IPS-NIHi11 (cell line): ENCODE measurements around the gene ALDH8A1.
A peak's percentile ranks its signal among the peaks of the same experiment; 100 is the strongest.

ENCODE experiments used
- DNase-seq: peaks from one replicate; pipeline ENCODE4 v3.0.0; 2012; ENCODE audit warnings: mixed read lengths, low spot score

Gene ALDH8A1, protein sequence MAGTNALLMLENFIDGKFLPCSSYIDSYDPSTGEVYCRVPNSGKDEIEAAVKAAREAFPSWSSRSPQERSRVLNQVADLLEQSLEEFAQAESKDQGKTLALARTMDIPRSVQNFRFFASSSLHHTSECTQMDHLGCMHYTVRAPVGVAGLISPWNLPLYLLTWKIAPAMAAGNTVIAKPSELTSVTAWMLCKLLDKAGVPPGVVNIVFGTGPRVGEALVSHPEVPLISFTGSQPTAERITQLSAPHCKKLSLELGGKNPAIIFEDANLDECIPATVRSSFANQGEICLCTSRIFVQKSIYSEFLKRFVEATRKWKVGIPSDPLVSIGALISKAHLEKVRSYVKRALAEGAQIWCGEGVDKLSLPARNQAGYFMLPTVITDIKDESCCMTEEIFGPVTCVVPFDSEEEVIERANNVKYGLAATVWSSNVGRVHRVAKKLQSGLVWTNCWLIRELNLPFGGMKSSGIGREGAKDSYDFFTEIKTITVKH

DNA sequence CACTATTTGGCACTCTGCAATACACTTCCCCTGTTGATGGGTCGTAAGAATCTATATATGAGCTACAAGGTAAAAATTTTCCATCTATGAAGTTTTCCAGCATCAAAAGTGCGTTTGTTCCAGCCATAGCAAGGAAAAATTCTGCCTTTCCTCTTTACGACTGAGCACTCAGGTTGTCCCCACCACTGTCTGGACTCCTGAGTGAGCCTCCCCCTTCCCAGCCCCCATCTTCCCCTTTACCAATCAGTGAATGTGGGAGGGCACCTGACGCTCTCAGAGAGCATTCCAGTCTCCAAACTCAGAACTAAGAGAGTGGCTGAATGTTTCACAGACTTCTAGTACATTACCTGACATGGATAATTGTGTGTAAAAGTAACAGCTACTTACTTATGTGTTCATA, at the start of gene ALDH8A1:
Gene ALDH8A1, minus strand, starts transcription at position 175 of the 400 bp plus-strand sequence. Its CDS starts 48 bp downstream, at position 127.
- no peak for DNase-seq

DNA sequence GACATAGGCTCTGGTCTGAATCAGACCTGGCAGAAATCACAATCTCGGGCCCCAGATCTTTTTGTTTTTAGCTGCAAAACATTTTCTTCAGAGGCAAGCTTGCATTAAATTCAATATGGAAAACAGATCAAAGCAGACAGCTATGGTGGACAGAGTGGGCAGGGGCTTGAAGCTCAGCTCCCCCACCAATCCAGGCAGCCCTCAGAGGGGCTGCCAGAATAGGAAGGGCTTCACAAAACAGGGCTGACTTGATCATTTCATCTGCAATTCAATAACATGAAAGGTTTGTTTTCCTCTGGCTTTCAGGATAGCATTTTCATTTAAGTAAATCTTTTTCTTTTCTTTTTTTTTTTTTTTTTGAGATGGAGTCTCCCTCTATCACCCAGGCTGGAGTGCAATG, 49.2 kb upstream of the ALDH8A1 start:
- DNase-seq, result peak; percentile 18

DNA sequence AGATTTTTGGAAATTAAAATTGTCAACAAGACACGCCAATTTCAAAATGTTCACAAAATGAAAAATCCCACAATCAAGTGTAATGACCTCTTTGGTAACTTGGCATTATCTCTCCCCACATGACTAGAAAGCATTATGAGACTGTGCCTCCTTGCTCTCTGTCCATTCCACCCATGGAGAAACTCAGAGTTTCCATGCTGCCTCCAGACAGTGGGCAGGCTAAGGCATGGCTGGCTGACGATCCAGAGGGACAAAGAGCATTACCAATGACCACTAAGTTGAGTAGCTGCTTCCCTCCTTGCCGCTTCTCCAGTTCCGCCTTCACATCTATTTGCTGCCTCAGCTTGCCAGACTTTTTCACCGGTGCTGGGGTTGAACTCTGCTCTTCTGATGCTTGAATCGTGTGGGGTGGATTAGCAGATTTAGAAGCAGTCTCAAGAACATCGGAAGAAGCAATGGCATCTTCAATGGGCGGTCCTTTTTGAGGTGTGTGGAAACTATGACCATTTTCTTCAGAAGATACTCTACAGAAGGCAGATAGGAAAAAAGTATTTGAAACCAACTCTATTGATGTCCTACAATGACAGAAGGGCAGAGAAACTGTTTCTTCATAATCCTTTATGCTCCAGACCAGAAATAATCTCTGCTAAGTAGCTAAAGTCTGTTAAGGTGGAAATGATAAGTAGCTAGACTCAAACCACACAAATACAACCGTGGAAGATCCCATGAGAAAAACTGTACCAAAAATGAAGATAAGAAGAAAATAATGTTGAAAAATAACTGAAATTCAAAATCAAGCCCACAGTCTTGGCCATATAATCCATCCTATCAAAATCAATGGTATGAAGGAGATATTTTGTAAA, 47.5 kb upstream of the ALDH8A1 start:
- no peak for DNase-seq

DNA sequence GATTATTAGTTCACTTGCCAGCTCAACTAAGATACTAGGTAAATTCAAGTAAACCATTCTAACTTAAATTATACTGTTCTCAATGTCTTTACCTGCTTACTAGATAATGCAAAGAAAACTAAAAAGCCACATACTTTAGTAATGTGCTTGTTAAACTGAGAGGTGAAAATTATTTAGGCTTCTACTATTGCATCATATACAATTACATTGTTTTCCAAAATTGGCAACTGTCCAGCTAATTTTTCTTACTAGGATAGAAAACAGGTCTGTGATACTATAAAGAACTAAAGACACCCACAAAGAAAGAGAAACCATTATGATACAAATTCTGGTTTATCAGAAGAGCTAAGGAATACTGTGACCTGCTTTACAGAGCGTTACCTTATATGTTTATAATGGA, 45.6 kb upstream of the ALDH8A1 start:
- no peak for DNase-seq

DNA sequence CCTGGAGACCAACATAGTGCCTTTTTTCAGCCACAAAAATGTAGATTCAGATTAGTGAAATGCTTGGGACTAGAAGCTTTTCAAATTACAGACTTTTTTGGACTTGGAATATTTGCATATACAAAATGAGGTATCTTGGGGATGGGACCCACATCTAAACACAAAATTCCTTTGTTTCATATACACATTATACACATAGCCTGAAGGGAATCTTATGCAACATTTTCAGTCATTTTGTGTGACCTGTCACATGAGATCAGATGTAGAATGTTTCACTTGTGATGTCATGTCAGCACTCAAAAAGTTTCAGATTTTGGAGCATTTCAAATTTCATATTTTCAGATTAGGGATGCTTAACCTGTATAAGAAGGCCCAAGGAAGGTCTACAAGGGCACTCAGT, 44.5 kb upstream of the ALDH8A1 start:
- DNase-seq, result no peak

DNA sequence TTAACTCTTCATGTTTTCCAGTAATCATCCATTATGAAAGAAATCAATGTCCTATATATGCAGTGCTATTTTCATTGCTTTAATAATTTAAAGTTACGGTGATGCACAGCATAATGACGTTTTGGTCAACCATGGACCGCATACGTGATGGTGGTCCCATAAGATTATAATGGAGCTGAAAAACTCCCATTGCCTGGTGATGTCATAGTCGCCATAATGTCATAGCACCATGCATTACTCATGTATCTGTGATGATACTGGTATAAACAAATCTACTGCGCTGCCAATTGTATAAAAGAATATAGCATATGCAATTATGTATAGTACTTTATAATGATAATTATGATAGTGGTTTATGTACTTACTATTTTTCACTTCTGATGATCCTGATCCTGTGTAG, 42.3 kb upstream of the ALDH8A1 start:
- no peak for DNase-seq

DNA sequence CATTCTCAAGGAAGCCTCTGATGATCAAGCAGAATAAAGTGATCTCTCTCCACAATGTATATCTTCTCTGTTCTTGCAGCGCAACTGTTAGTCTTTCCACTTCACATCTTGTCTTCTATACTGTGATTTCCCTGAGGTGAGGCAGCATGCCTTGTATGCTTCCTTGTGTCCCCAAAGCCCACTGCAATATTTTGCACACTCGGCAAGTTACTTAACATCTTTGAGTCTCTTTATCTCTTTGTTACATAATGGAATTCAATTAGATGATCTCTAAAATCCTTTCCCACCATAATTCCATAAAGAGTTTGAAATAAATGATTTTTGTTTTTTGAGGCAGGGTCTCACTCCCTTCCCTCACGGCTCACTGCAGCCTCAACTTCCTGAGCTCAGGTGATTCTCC, 40.4 kb upstream of the ALDH8A1 start:
- DNase-seq, result no peak

DNA sequence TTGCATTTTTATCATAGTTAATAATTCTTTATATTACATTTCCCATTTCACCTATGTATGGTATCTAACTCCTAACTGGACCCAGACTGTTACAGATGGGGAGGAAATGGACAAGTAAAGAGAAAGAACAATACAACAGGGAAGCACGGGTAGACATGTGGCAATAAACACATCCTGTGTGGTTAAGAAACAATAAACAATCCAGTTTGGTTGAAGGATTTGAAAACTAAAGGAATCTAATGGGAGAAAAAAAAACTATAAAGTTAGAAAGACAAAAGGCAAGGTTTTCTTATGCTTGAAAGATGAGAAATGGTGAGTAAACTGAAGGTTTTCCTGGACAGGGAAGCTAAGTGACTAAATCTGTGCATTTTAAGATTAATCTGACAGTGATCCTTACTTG, 34.9 kb upstream of the ALDH8A1 start:
- DNase-seq, result no peak

DNA sequence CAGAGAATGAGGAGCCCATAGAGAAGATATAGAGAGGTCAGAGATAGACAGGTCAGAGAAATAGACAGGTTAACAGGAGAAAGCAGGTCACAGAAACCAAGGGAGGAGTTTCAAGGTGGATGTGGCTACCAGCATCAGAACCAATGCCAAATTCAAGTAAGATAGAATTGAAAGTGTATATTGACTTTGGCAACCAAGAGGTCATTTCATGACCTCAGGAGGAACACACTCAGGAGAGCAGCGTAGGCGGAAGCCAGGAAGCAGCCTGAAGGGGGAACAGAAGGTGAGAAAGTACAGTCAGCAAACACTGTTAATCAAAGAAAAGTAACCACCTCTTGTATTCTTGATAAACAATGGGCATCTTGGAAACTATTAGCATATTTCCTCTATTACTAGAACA, 33.9 kb upstream of the ALDH8A1 start:
- no peak for DNase-seq

DNA sequence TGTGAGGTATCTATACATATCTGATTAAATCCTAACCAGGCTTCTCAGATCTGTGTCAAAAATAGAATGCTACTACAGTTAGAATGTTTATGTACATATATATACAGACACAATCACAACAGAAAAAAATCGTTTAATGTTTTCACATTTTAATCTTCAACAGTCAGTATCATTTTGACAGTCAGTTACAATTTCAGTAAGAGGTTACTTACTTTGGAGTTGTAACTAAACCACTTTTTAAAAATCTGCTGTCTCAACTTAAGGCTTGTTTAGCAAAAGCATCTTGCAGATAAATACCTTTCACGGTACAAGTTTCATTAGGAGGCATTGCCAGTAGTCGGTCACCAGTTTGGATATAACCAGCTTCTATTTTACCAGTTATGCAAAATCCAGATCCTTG, 32.3 kb upstream of the ALDH8A1 start:
- no peak for DNase-seq

DNA sequence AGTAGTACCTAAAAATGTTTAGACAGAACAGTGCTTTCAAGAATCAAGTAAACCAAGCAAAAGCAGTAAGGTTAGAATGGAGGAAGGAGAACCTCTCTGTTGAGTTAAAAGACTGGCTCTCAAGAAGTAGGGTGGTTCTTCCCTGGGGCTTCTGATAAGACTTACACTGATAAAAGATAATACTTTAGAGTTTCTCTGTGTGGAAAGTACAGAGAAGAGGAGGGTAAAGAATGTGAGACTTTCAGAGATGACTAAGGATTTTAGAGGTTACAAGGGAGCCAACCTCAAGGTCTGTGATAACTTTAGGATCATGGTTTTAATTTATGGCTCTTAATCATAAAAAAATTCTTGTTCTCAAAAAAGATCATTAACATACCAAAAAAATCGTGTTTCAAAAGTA, 30.9 kb upstream of the ALDH8A1 start:
- DNase-seq, result no peak

DNA sequence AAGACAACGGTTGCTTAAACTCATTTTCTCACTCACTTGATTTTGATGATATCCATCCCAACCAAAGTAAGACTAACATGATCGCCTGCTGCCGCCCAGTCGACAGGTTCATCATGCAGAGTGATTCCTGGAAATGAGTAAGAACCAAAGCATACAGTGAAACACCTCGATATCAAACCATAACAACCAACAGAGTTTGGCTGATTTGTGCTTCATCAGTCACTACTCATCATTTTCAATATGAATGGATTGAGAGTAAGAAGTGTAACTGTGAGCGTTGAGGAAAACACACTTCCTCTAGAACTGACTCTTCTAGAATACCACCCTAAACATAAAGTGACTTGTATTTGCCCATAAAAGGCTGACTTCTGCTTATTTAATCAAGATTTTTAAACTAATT, 29.2 kb upstream of the ALDH8A1 start:
- DNase-seq, result no peak

DNA sequence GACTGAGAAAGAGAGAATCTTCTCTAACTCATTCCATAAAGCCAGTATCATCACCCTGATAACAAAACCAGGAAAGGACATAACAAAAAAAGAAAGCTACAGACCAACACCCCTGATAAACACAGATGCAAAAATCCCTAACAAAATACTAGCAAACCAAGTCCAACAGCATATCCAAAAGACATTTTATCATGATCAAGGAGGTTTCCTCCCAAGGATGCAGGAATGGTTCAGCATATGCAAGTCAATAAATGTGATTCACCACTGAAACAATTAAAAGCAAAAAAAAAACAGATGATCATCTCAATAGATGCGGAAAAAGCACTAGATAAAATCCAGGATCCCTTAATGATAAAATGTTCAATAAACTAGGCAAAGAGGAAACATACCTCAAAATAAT, 24.5 kb upstream of the ALDH8A1 start:
- no peak for DNase-seq

DNA sequence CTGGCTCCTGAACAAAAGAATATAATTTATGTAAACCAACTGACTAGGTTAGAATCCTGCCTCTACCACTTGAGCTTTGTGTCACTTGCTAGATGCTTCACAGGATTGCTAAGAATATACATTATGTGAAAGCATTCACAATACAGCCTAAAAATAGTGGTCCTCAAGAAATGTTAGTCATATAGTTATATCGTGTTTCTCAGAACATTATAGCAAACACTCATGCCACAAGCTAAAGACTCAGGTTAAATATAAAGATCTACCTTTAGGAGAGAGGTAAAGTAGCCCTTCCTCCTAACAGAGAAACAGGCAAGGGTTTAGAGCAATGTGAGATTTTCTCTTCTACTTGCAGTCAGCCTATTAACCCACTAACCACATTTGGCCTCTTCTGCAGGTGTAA, 17.8 kb upstream of the ALDH8A1 start:
- DNase-seq, result no peak

DNA sequence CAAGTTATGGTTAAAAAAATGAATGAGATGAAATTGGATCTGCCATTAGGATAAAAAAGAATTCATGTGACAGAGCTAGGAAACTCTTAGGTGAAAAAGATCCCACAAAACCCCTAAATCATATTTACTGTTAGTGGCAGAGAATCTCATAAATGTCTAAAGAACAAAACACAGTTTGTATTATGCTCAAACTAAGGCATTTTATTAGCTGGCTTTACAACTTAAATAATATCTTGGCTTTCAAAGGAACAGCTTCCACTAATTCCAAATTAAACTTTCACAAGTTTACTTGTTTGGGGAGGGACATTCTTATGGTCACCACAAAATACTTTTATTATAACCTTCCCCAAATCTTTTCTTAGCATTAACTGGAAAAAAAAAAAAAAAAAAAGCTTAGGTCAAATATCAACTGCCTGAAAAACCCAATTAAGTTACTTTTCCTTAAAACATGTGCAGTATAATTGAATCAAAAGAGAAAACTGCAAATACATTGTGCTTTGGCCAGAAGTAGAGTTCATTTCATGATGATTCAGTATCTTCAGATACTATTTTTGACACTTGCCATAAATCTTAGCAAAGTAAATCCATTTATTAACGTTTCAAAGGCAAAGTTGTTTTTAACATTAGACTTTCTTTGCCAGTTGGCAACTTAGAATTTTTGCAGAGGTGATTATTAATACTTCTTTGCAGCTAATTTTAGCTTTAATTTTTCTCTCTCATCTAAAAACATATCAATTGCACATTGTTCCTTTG, 14.7 kb upstream of the ALDH8A1 start:
- DNase-seq, result no peak

DNA sequence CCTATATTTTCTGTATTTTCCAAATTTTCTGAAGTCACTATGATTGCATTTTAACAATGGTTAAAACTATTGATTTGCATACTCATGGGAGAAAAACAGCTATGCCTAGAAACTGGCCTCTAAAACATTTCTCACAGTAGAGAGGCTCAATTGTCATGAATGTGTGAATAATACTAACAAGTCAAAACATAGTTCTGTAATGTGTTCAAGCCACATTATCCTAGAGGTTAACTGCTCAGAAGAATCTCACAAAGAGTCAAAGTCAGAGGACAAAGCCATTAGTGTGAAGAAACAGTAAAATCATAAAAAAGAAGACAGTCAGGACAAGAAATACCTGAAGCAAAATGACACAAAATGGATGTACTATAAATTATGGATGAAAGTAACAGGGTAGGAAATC, 12.5 kb upstream of the ALDH8A1 start:
- no peak for DNase-seq

DNA sequence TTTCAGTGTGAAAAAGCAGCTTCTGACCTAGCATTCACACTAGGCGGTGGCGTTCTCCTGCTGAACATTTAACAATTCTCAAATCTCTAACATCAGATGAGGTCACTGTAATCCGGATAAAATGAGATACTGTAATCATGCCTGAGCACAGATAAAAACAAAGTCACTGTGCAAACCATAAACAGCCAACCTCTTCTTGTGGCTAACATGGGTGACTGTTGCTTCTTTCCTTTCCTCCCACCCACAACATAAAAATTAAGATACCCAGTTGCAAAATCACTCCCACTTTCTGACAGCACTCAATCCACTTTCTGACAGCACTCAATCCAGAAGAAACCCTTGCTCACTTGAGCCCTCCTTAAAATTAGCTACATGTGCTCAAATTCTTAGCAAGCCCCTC, 11.5 kb upstream of the ALDH8A1 start:
- no peak for DNase-seq

DNA sequence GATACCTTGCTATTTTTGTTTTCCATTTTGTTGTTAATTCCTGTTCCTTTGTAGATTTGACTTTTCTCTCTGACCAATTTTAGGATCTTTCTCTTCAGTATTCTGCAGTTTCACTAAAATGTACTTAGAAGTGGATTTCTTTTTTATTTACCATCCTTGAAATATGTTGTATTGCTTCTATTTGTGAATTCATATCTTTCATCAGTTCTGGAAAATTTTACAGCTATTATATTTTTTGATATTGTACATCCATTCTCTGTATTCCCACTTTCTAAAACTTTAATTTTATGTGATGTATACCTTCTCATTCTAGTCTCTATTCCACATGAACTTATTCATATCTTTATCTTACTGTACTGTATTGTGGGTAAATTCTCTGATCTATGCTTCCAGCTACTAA, 9.7 kb upstream of the ALDH8A1 start:
- DNase-seq, result no peak

DNA sequence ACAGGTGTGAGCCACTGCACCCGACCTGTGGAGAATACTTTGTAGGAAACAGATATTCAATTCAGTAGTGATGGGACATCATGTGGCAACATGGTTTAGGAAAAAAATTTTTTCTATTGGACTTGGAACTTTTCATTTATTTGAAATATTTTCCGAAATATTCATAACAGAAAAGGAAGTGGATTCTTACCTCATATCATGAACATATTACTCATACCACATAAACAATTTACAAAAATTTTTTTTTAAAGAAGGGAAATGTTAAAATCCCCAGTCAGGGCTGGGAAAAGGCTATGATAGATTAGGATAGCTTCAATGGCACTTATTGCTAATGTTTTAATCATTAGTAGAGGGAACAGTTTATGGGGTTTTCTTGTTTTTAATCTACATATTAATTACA, 6.8 kb upstream of the ALDH8A1 start:
- no peak for DNase-seq

DNA sequence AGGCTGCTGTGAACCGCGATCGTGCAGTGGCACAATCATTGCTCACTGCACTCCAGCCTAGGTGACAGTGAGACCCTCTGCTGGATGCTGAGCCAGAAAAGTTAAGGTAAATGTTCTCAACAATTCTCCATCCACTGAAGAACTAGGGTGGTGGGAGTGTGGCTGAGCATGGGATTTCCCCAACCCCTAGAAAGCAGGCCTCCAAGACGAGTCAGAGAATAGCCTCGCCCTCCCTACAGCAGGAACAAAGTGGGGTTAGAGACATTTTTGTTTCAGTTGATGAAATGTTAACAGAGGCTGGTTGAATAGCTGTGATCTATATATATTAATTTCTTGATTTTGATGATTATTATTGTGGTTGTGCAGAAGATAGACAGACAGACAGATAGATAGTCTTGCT, 6.1 kb upstream of the ALDH8A1 start:
- no peak for DNase-seq

DNA sequence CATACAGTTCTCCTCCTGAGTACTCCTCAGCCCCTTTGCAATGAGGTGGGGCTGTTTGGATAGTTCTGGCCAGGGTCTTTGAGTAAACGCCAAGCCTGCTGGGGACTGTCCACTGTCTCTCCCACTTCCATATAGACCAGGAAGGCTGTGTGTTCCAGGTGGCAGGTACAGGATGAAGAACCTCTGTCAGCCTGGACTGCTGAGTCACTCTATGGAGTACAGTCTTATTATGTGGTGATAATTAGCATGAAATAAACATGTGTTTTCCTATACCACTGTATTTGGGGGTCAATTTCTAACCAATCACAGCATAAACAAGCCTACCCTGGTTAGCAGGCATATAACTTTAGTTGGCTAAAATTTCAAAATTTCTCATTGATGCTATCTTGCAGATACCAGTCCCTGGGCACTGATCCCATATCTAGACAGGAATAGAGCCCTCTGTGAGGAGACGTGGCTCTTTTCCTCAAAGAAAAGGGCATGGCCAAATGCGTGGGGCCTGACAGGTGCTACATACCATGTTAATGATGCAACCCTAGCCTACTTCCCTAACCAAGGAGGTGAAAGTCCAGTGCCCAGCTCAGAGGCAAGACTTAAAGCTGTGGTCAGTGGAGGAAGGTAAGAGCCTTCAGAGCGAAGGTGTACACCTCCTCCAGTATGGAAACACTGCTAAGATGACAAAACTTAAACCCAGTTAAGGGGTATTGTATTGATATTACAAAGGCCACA, 4.5 kb upstream of the ALDH8A1 start:
- DNase-seq, result no peak
